GM12892 (cell line): ENCODE data around the gene TMEM132E.

Experiments used
- POLR2A ChIP-seq: IDR thresholded peaks from 2 replicates; pipeline ENCODE4 v1.6.1; 2011; ENCODE audit warnings: low read depth, low read length, control low read depth
- POLR2AphosphoS5 ChIP-seq: IDR thresholded peaks from 2 replicates; pipeline ENCODE4 v1.6.1; 2011; ENCODE audit warnings: low read depth, low read length, control low read depth

- TF ChIP-seq POLR2A: no peak
- no peak for TF ChIP-seq POLR2AphosphoS5
Observed at GRCh38 chr17:34606763-34607162, 27.4 kb downstream of the TMEM132E start.
